Measurements from ENCODE around the gene APBB1IP.
"Not testable (repeated sequence)": the region's sequence is repeated elsewhere in the genome, so short reads cannot be mapped to it uniquely, and the experiment has no call there.

Gene APBB1IP

DNA sequence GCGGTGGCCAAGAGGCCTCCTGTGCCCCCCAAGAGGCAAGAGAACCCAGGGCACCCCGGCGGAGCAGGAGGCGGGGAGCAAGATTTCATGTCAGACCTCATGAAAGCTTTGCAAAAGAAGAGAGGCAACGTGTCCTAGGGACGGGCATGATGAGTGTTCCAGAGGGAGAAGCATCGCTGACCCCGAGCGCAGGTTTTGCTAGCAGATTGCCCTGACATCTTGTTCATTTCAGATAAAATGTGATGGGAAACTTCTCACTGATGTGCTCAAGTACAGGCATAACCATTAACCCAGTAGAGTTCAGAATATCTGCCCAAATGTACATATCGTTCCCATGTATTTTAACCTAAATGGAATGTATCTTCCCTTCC is 129.2 kb downstream of the APBB1IP start:
- no peak for DNase-seq

DNA sequence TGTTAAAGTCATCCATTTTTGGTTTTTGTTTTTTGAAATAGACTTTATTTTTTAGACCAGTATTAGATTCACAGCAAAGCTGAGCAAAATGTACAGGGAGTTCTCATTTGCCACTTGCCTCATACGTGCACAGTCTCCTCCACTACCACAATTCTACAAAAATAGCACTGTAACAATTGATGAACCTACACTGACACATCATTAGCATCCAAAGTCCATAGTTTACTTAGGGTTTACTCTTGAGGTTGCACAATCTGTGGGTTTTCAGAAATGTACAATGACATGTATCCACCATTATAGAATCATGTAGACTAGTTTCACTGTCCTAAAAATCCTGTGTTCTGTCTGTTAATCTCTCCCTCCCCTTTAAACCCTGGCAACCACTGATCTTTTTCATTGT is 133.5 kb downstream of the APBB1IP start:
- no peak for DNase-seq

DNA sequence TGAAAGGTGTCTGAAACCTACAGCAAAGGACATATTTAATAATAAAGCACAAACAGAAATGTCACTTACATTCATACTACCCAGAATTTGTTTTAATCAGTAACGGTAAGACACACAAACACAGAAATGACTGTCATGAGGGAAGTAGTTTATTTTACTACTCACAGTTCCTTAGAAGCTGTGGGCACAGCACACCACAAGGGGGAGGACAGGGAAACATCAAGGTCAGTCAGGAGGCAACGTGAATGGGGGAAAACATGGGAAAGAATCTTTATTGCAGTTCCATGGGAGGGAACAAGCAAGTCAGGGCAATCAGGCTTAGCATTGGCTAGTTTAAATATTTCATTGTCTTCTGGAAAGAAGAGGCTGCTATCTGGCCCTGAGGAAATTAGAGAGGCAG is 135.5 kb downstream of the APBB1IP start:
- DNase-seq: no peak

DNA sequence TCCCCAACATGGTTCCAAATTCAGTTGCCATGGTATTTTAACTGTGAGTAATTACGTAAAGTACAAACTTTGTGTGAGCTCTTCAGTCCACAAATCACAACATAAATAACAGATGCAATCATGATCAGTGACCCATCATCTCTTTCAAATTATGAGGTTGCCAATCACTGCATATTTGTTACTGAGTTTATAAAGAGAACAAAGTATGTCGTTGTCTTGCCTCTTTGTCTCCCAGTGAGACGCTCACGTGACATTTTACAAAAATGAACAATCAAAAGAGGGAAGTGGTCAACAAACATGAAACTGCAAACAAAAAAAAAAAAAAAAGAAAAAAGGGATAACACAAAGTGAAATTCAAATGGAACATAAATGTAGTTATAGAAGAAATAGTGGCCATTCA is 136.6 kb downstream of the APBB1IP start:
- DNase-seq: no peak

DNA sequence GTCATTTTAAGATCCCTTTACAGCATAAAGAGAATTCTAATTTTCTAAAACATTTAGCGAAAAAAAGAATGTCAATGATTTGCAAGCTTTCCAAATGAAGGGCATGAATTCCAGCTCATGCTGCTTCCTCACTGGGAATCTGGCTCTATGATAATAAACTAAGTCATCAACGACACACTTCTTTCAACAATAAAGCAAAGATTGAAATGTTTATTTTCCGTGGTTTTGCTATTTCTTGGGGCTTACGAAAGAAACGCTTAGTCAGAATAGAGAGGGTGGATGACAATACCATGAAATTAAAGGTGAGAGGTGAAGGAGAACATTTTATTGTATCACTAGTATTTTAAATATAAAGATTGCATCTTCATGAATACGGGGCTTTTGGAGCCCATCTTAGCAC is 140.2 kb downstream of the APBB1IP start:
- DNase-seq: not testable (repeated sequence)

DNA sequence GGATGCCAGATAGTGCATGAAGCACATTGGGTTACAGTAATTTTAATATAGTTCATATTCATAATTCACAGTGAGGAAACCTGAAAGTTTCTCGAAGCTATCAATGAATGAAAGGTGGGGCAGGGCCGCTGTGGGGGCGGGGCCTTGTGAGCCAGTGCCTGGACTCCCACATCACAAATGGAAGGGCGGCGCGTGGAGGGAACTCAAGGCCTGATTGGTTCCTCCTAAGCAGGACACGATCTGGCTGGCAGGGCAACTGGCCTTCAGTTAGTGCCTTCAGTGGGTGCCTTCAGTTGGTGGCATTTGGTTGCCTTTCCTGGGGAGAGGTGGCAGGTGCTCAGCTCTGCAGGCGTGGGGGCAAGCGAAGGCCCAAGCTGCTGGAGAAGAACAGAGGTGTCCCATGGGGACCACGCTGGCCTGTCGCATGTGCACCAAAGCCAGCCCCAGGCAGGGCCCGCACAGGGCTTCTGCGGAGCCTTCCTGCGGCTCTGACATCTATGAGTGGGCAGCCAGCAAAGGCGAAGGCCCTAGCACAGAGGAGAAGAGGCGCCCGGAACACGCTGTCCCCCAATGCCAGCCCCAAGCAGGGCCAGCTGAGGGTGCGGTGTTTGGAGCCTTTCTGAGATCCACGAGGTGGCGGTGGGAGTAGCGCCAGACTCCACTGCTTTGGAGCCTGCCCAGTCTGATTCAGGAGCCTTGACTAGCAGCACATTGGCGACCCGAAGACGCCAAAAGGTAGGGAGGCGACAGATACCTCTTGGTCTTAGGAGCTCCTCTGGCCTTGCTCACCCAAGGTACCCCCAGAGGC is 141.3 kb downstream of the APBB1IP start:
- DNase-seq: no peak

DNA sequence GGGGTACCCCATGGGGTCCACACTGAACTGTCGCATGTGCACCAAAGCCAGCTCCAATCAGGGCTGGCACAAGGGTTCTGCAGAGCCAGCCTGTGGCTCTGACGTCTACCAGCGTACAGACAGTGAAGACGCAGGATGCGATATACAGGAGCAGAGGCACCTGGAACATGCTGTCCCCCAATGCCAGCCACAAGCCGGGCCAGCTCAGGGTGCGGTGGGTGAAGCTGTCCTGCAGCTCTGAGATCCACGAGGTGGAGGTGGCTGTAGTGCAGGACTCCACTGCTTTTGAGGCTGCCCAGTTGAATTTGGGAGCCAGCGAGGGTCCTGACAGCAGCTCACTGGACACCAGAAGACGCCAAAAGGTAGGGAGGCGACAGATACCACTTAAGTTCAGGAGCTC is 148.1 kb downstream of the APBB1IP start:
- no peak for DNase-seq

DNA sequence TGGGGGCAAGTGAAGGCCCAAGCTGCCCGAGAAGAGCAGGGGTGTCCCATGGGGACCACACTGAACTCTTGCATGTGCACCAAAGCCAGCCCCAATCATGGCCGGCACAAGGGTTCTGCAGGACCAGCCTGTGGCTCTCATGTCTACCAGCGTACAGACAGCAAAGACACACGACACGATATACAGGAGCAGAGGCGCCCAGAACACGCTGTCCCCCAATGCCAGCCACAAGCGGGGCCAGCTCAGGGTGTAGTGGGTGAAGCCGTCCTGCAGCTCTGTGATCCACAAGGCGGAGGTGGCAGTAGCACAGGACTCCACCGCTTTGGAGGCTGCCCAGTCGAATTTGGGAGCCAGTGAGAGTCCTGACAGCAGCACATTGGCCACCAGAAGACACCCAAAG is 150.5 kb downstream of the APBB1IP start:
- no peak for DNase-seq

DNA sequence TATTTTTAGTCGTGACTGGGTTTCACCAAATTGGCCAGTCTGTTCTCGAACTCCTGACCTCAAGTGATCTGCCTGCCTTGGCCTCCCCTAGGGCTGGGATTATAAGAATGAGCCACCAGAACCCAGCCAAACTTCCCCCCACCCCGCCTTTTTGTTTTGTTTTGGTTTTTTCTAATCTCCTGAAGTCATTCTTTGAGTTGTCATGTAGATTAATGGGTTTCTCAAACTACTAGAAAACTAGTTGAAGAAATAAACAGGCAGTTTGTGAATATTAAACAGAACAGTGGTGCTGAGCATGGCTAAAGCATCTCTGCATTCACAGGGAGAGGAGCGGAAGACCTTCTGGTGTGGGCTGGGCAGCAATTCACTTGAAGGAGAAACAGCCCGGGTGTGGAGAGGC is 151.7 kb downstream of the APBB1IP start:
- not testable (repeated sequence) for DNase-seq

DNA sequence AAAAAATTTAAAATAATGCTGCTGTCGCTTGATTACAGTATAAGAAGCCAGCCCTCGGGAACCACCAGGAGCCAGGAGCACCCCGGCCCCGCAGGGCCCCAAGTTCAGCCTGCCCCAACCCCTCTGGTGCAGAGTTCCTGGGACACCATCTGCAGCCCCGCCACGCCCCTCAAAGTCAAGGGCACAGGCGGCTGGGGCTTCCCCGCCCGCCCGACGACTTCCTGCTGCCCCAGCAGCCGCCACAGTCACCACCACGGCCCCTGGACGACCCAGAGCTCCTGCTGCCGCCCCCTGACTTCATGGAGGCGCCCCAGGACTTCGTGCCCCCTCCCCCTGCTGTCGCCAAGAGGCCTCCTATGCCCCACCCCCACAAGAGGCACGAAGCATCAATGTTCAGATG is 155.8 kb downstream of the APBB1IP start:
- DNase-seq: no peak

DNA sequence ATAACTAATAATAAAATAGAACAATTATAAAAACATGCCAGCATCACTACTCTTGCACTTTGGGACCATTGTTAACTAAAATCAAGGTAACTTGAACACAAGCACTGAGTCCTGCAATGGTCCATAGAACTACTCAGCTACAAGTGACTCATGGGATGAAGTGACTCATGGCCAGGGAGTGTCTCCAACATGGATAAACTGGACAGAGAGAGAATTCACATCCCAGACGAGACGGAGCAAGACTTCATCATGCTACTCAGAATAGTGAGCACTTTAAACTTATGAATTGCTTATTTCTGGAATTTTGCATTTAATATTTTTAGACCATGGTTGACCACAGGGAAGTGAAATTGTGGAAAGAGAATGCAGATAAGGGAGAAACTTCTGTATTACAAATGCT is 165.1 kb downstream of the APBB1IP start:
- DNase-seq: not testable (repeated sequence)

DNA sequence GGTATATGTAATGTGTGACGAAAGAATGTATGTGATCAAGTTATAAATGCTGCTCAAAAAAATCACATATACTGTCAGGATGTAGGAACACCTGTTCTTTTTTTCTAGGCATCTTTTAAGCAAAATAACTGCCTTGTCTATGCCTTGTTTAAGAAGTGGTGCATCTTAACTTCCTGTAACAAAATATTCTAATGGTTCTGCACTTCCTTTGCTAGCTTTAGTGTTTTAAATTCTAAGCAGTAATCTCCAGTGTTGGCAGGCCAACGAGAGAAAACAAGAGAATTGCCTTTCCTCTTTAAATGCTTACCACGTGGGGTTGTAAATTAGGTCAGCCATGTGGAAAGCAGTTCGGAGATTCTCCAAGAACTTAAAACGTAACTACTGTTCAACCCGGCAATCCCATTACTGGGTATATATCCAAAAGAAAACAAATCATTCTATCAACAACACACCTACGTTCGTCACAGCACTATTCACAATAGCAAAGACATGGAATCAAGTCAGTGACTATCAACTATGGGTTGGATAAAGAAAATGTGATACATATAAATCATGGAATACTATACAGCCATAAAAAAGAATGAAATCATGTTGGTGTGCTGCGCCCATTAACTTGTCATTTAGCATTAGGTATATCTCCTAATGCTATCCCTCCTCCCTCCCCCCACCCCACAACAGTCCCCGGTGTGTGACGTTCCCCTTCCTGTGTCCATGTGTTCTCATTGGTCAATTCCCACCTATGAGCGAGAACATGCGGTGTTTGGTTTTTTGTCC is 166.4 kb downstream of the APBB1IP start:
- not testable (repeated sequence) for DNase-seq

DNA sequence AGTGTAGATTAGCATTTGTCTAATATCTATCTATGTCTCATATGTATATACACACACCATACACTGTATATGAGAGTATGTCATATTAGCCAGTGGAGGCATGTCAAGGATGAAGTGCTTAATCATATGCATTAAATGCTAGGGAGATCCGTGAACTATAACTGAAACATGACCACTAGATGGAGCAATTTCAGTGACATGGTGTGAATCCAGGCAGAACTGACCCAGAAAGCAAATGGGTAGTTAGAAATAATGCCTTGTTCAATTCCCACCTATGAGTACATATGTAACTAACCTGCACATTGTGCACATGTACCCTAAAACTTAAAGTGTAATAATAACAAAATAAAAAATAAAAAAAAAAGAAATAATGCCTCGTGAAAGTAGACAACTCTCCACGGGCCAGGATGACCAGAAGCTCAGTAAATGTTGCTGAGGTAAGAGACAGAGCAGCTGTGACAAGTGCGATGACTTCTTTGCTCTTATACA is 168.3 kb downstream of the APBB1IP start:
- DNase-seq: not testable (repeated sequence)

DNA sequence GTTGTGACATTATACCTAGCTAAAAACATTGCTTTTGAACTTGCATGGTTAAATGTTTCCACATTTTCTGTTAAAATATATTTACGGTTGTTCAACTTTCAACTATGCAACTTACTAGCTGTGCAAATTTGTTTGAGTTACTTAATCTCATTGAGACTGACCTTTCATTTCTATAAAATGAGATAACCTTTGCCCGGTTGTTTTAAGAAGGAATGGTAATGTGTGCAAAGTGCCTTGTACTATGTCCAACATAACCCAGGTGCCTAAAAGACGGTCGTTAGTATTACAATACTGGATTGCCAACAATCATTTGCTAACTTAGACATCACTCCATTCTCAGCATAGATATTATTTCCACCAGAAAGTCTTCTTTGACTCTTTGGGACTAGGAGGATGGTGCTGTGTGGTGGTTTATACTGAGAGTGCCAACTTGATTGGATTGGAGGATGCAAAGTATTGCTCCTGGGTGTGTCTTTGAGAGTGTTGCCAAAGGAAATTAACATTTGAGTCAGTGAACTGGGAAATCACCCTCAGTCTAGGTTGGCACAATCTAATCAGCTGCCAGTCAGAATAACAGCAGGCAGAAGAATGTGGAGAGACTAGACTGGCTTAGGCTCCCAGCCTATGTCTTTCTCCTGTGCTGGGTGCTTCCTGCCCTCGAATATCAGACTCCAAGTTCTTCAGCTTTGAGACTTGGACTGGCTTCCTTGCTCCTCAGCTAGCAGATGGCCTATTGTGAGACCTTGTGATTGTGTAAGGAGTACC is 174.2 kb downstream of the APBB1IP start:
- no peak for DNase-seq
